SIG-M5 treated with dmso at 0.1 percent for 504 hours (cell line): ENCODE data around the gene MED13.
"Not testable (repeated sequence)": the region's sequence is repeated elsewhere in the genome, so short reads cannot be mapped to it uniquely, and the experiment has no call there.

ENCODE experiments used
- DNase-seq: peaks from one replicate; lab custom pipeline; 2025; ENCODE audit not compliant: unreplicated experiment; lab: John Stamatoyannopoulos, UW

Gene MED13

GRCh38 chr17:62062302-62062701 is 2.8 kb downstream of the MED13 start:
- DNase-seq: no peak

- DNase-seq: no peak
Measured at GRCh38 chr17:62059414-62059813, 5.7 kb downstream of the MED13 start.

GRCh38 chr17:62058611-62059010 is 6.5 kb downstream of the MED13 start:
- no peak for DNase-seq

GRCh38 chr17:62057696-62058095 is 7.4 kb downstream of the MED13 start:
- no peak for DNase-seq

- DNase-seq: no peak
Measured at GRCh38 chr17:62052765-62053338, 12.2 kb downstream of the MED13 start.

GRCh38 chr17:62051053-62051452 is 14.0 kb downstream of the MED13 start:
- no peak for DNase-seq

- DNase-seq: no peak
Measured at GRCh38 chr17:62049299-62049698, 15.8 kb downstream of the MED13 start.

GRCh38 chr17:62048262-62048661 is 16.8 kb downstream of the MED13 start:
- no peak for DNase-seq

GRCh38 chr17:62045517-62045916 is 19.6 kb downstream of the MED13 start:
- no peak for DNase-seq

GRCh38 chr17:62045109-62045508 is 20.0 kb downstream of the MED13 start:
- DNase-seq: no peak

GRCh38 chr17:62043602-62044001 is 21.5 kb downstream of the MED13 start:
- no peak for DNase-seq

GRCh38 chr17:62043140-62043539 is 21.9 kb downstream of the MED13 start:
- no peak for DNase-seq

GRCh38 chr17:62038248-62038647 is 26.8 kb downstream of the MED13 start:
- DNase-seq: no peak

GRCh38 chr17:62033317-62033716 is 31.8 kb downstream of the MED13 start:
- no peak for DNase-seq

GRCh38 chr17:62032480-62032879 is 32.6 kb downstream of the MED13 start:
- DNase-seq: no peak

GRCh38 chr17:62030264-62030663 is 34.8 kb downstream of the MED13 start:
- no peak for DNase-seq

- DNase-seq: no peak
Measured at GRCh38 chr17:62024866-62025265, 40.2 kb downstream of the MED13 start.

GRCh38 chr17:62017912-62018311 is 47.2 kb downstream of the MED13 start:
- no peak for DNase-seq

- DNase-seq: no peak
Measured at GRCh38 chr17:62017496-62017895, 47.6 kb downstream of the MED13 start.

- DNase-seq: no peak
Measured at GRCh38 chr17:62014526-62014925, 50.6 kb downstream of the MED13 start.

- DNase-seq: no peak
Measured at GRCh38 chr17:62009220-62009619, 55.9 kb downstream of the MED13 start.

- DNase-seq: no peak
Measured at GRCh38 chr17:62008294-62008693, 56.8 kb downstream of the MED13 start.

- DNase-seq: no peak
Measured at GRCh38 chr17:62004388-62004787, 60.7 kb downstream of the MED13 start.

- DNase-seq: not testable (repeated sequence)
Measured at GRCh38 chr17:62003141-62003540, 61.9 kb downstream of the MED13 start.
